Middle frontal gyrus (tissue), 1 donor: ENCODE measurements around the gene HACE1.
"Not testable (repeated sequence)": the region's sequence is repeated elsewhere in the genome, so short reads cannot be mapped to it uniquely, and the experiment has no call there.

Source experiments
- DNase-seq: peaks from one replicate; pipeline ENCODE4 v3.0.0-alpha.2; 2015; ENCODE audit warnings: low spot score; ENCODE audit errors: extremely low spot score

Gene HACE1

GRCh38 chr6:104835782-104836181 is 23.9 kb downstream of the HACE1 start:
- DNase-seq = no peak

- DNase-seq = no peak
These were observed 30.3 kb downstream of the HACE1 start for GRCh38 chr6:104829183-104829958.

GRCh38 chr6:104828478-104828877 is 31.2 kb downstream of the HACE1 start:
- DNase-seq = no peak

- DNase-seq = not testable (repeated sequence)
These were observed 38.9 kb downstream of the HACE1 start for GRCh38 chr6:104820820-104821219.

- DNase-seq = no peak
These were observed 43.6 kb downstream of the HACE1 start for GRCh38 chr6:104816125-104816524.

GRCh38 chr6:104814743-104815142 is 45.0 kb downstream of the HACE1 start:
- no peak for DNase-seq

GRCh38 chr6:104813552-104813951 is 46.2 kb downstream of the HACE1 start:
- no peak for DNase-seq

- DNase-seq = no peak
These were observed 50.6 kb downstream of the HACE1 start for GRCh38 chr6:104809116-104809515.

- DNase-seq = not testable (repeated sequence)
These were observed 54.4 kb downstream of the HACE1 start for GRCh38 chr6:104805335-104805734.

- DNase-seq = no peak
These were observed 60.5 kb downstream of the HACE1 start for GRCh38 chr6:104799134-104799657.

GRCh38 chr6:104796031-104796785 is 63.5 kb downstream of the HACE1 start:
- no peak for DNase-seq

- DNase-seq = no peak
These were observed 64.4 kb downstream of the HACE1 start for GRCh38 chr6:104795363-104795762.

- DNase-seq = no peak
These were observed 69.9 kb downstream of the HACE1 start for GRCh38 chr6:104789770-104790190.

GRCh38 chr6:104788400-104788799 is 71.3 kb downstream of the HACE1 start:
- no peak for DNase-seq

- DNase-seq = no peak
These were observed 72.4 kb downstream of the HACE1 start for GRCh38 chr6:104787305-104787704.

- no peak for DNase-seq
These were observed 74.8 kb downstream of the HACE1 start for GRCh38 chr6:104784884-104785283.

GRCh38 chr6:104771258-104771832 is 88.4 kb downstream of the HACE1 start:
- no peak for DNase-seq

- no peak for DNase-seq
These were observed 90.8 kb downstream of the HACE1 start for GRCh38 chr6:104768906-104769305.

- DNase-seq = no peak
These were observed 93.1 kb downstream of the HACE1 start for GRCh38 chr6:104766595-104766994.

GRCh38 chr6:104754788-104755409 is 104.8 kb downstream of the HACE1 start:
- no peak for DNase-seq

GRCh38 chr6:104753251-104753650 is 106.5 kb downstream of the HACE1 start:
- DNase-seq = no peak

- DNase-seq = no peak
These were observed 109.3 kb downstream of the HACE1 start for GRCh38 chr6:104750449-104750848.
